Measurements from ENCODE around the gene MARK1. TPM values are rescaled to one million over a fixed set of nuclear protein-coding genes. Genes with fewer than 3 reads are reported as not detected.

MARK1 gene
- total and polyA plus RNA-seq, 2 donors (not counting 1 experiment from before 2014, with no cell fraction given): 0.99 to 1.1 TPM

DNA sequence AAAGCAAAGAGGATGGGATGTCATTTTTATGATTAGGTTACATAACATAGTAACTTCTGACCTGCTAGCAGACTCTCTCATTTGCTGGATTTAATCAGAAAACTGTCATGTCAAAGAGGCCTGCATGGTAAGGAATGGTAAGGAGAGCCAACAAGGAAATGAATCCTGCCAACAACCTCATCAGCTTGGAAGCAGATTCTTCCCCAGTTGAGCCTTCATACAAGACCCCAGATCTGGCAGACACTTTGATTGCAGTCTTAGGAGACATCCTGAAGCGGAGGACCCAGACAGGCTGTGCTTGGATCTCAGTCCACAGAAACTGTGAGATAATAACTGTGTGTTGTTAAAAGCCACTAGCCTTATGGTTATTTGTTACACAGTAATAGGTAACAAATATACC is 27.6 kb upstream of the MARK1 start:
- no peak overlapping the region for H3K4me3 ChIP-seq (replicated peaks in 1 of 4; ENCODE audit: control extremely low read depth in 1 of 4, insufficient read depth in 1 of 4, low read depth in 3 of 4, low read length in 4 of 4)

DNA sequence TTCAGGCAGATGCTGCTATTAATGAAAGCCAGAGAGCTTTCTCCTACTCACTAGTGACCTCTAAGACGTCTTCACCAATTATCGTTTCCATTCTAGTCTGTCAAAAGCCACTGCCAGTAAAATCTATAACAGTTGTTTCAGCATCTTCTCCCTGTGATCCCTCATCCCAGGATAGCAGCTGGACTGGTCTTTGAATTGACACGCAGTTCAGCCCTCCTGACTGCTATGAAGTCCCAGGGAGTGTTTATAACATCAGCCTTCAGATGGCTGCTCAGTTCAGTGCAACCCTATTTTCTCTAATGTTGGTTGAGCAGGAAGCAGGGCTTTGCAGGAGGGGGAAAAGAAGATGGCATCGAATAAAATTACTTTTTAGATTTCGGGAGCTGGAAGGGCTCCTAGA is 23.6 kb upstream of the MARK1 start:
- TF ChIP-seq CTCF (conservative IDR thresholded peaks at IDR 0.05 in 1 of 2, IDR thresholded peaks at IDR 0.05 in 1 of 2; ENCODE audit: low read depth in 1 of 2, low read length in 2 of 2): no peak
- no peak for TF ChIP-seq EZH2 (IDR thresholded peaks at IDR 0.05; ENCODE audit: low read length, missing control alignments)
- no peak for DNase-seq (ENCODE audit: low read depth in 2 of 2)
- H3K27ac ChIP-seq (ENCODE audit: insufficient read depth, low read length): no peak overlapping the region
- no peaks in the 10 kb centered on the region for H3K4me1 ChIP-seq (ENCODE audit: control insufficient read depth, extremely low read depth, insufficient read depth, low read length)
- H3K27me3 ChIP-seq (ENCODE audit: control insufficient read depth, insufficient read depth, low read length): no peaks in the 10 kb centered on the region
- no peak overlapping the region for H3K4me2 ChIP-seq (ENCODE audit: extremely low read depth, insufficient read depth, low read length)
- no peak overlapping the region for H2AFZ ChIP-seq (ENCODE audit: low read length)
- no peak overlapping the region for H3K4me3 ChIP-seq (replicated peaks in 1 of 4; ENCODE audit: control extremely low read depth in 1 of 4, insufficient read depth in 1 of 4, low read depth in 3 of 4, low read length in 4 of 4)
- no peaks in the 10 kb centered on the region for H3K36me3 ChIP-seq (ENCODE audit: control insufficient read depth, insufficient read depth, low read length)
- no peak overlapping the region for H3K9ac ChIP-seq (ENCODE audit: insufficient read depth, low read length)
- no peaks in the 10 kb centered on the region for H3K9me3 ChIP-seq (ENCODE audit: control insufficient read depth, insufficient read depth, low read depth, low read length)
- no peaks in the 10 kb centered on the region for H3K79me2 ChIP-seq (ENCODE audit: control insufficient read depth, insufficient read depth, low read length)
- H4K20me1 ChIP-seq (ENCODE audit: control insufficient read depth, extremely low read depth, insufficient read depth, low read length): no peaks in the 10 kb centered on the region

More for the DNA sequence above, 27.6 kb upstream of the MARK1 start:
- TF ChIP-seq EZH2 (IDR thresholded peaks at IDR 0.05; ENCODE audit: low read length, missing control alignments): no peak
- TF ChIP-seq CTCF (conservative IDR thresholded peaks at IDR 0.05 in 1 of 2, IDR thresholded peaks at IDR 0.05 in 1 of 2; ENCODE audit: low read depth in 1 of 2, low read length in 2 of 2): no peak
- DNase-seq (ENCODE audit: low read depth in 2 of 2): no peak
- H3K27ac ChIP-seq (ENCODE audit: insufficient read depth, low read length): no peak overlapping the region
- H3K79me2 ChIP-seq (ENCODE audit: control insufficient read depth, insufficient read depth, low read length): no peaks in the 10 kb centered on the region
- H3K9ac ChIP-seq (ENCODE audit: insufficient read depth, low read length): no peak overlapping the region
- no peaks in the 10 kb centered on the region for H3K27me3 ChIP-seq (ENCODE audit: control insufficient read depth, insufficient read depth, low read length)
- H3K9me3 ChIP-seq (ENCODE audit: control insufficient read depth, insufficient read depth, low read depth, low read length): no peaks in the 10 kb centered on the region
- no peak overlapping the region for H2AFZ ChIP-seq (ENCODE audit: low read length)
- no peak overlapping the region for H3K4me2 ChIP-seq (ENCODE audit: extremely low read depth, insufficient read depth, low read length)
- H3K36me3 ChIP-seq (ENCODE audit: control insufficient read depth, insufficient read depth, low read length): no peaks in the 10 kb centered on the region
- H3K4me1 ChIP-seq (ENCODE audit: control insufficient read depth, extremely low read depth, insufficient read depth, low read length): no peaks in the 10 kb centered on the region
- no peaks in the 10 kb centered on the region for H4K20me1 ChIP-seq (ENCODE audit: control insufficient read depth, extremely low read depth, insufficient read depth, low read length)

DNA sequence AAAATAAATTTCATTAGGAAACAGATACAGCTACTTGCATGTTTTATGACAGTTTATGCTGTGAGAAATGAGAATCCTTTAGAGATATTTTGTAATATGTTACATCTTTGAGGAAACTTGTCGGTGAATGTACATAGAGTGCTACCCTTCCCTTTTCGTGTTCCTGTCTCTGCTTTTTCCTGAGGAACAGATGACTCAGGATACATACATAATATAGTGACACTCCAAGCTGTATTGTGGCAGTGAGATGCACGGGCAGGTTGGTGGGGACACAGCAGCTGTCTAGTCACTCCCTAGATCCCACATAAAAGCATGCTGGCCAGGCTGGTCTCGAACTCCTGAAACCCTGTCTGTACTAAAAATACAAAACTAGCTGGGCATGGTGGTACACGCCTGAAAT is 20.9 kb upstream of the MARK1 start:
- Histone ChIP-seq H3K4me3 (replicated peaks in 1 of 4; ENCODE audit: control extremely low read depth in 1 of 4, insufficient read depth in 1 of 4, low read depth in 3 of 4, low read length in 4 of 4) (no peak overlapping the region), H3K79me2 (ENCODE audit: control insufficient read depth, insufficient read depth, low read length) (no peaks in the 10 kb centered on the region), H4K20me1 (ENCODE audit: control insufficient read depth, extremely low read depth, insufficient read depth, low read length) (no peaks in the 10 kb centered on the region), H3K27ac (ENCODE audit: insufficient read depth, low read length) (no peak overlapping the region), H3K9ac (ENCODE audit: insufficient read depth, low read length) (no peak overlapping the region), H3K4me2 (ENCODE audit: extremely low read depth, insufficient read depth, low read length) (no peak overlapping the region), H2AFZ (ENCODE audit: low read length) (no peak overlapping the region), H3K27me3 (ENCODE audit: control insufficient read depth, insufficient read depth, low read length) (no peaks in the 10 kb centered on the region), H3K9me3 (ENCODE audit: control insufficient read depth, insufficient read depth, low read depth, low read length) (no peaks in the 10 kb centered on the region), H3K4me1 (ENCODE audit: control insufficient read depth, extremely low read depth, insufficient read depth, low read length) (no peaks in the 10 kb centered on the region), H3K36me3 (ENCODE audit: control insufficient read depth, insufficient read depth, low read length) (no peaks in the 10 kb centered on the region)
- DNase-seq (ENCODE audit: low read depth in 2 of 2): no peak
- no peak for TF ChIP-seq EZH2 (IDR thresholded peaks at IDR 0.05; ENCODE audit: low read length, missing control alignments)
